M059J (cell line): ENCODE measurements around the gene RIMS3. TPM values are rescaled to one million over a fixed set of nuclear protein-coding genes. Genes with fewer than 3 reads are reported as not detected.

Experiments
- DNase-seq: peaks from one replicate; pipeline ENCODE4 v3.0.0-alpha.2; 2012; ENCODE audit warnings: low read depth
- total RNA-seq: library from RNA; depleted of rRNA; stranded (reverse); fragments of >200 nt; shearing (Covaris generic); gene quantifications from 2 replicates; pipeline ENCODE4 v1.2.3, GENCODE V29; 2014

RIMS3 gene
- total RNA-seq, 1 experiment from 2014 or later: 1.6 TPM

DNA sequence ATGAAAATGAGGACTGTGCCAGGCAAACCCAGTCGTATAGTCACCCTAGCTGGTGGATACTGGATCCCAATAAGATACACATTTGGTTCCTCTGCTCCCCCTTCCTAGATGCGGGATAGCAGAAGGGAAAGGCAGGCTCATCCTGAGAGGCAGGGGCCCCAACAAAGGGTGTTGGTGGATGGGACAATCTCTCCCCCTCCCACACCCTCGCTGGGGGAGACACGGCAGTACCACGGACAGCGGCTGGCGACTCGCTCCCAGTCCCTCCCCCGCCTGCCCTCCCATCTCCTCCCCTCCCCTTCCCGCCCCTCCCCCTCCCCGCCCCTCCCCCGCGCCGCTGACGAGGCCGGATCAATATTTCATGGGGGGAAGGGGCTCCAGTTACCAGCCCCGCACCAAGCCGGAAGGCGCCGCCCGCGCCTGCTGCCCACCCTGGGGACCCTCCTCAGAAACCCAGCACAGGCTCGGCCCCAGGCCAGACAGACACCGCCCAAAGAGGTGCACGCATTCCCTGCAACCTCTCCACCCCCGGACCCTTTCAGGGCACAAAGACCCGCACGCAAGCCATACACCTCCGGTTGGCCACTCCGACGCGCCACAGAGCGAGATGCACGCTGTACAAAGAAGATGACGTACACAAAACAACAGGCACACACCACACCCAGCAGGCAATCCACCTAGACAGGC is 11.5 kb downstream of the RIMS3 start:
- no peak for DNase-seq

DNA sequence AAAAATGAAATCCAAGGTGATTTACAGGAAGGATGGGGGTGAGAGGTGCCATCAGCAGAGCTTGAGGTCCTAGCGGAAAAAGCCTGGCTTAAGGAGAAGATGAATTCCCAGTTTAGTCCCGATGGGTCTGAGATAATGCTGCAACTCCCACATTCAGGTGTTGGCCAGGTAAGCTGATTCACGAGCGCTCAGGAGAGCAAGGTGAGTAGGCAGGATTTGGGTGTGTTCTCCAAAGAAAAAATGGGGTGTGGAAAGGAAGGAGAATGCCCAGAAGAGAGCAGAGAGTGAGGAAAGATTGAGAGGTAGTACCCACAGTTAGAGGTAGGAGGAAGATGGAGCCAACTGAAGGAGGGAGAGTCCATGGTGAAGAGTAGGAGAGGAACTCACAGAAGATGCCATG is 12.5 kb downstream of the RIMS3 start:
- DNase-seq: no peak

DNA sequence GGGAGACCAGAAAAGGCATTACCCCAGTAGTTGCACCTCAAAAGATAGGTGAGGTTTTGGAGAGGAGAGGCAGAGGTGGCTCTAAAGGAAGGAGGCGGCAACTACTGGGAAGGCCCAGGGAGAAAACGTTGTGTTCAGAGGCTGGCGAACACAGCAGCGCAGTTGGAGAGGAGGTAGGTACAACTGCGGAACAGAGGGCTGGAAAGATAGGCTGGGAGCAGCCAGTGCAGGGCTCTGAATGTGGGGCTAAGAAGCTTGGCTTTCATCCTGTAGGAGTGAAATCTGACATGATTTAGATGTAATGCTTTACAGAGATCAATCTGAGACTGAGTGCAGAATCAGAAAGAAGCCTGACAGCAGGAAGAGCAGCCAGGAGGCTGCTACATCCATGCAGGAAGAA is 13.0 kb downstream of the RIMS3 start:
- no peak for DNase-seq

DNA sequence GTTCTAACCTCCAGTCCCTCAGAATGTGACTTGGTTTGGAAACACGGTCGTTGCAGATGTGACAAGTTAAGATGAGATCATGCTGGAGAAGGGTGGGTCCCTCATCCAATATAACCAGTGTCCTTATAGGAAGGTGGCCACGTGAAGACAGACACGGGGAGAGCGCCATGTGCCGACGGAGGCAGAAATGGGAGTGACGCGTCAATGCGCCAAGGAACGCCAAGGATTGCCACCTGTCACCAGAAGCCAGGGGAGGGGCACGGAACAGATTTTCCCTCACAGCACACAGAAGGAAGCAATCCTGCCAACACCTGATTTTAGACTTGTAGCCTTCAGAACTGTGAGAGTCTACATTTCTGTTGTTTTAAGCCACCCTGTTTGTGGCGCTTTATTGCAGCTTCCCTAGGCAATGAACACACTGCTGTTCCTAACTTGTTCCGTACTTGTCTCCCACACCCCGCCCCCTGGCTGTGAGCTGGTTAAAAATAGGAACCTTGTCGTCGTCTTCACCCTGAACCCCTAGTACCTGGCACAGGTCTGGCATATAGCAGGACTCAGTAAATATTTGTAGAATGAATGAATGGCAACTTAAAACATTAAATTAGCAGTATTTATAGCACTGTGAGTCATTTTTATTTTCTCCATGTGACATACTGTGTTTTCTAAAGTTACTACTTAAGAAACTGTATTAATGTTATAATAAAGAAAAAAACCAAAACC is 14.2 kb downstream of the RIMS3 start:
- no peak for DNase-seq

DNA sequence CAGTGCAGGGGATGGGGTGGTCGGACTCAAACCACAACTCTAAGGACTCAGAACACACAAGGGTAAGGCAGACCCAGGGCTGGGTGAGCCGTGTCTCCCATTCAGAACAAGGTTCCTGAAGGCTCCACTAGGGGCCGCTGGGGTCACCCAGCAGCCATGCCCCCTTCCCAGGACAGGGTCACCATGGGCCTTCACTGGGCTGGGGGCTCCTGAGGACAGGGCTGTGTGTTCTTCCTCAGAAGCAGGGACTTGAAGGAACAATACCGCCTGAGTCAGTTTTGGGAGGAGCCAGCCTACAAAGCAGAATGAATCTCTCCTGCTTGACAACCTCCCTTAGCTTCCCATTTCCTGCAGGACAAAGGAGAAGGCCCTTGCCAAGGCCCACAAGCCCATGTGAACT is 15.4 kb downstream of the RIMS3 start:
- no peak for DNase-seq

DNA sequence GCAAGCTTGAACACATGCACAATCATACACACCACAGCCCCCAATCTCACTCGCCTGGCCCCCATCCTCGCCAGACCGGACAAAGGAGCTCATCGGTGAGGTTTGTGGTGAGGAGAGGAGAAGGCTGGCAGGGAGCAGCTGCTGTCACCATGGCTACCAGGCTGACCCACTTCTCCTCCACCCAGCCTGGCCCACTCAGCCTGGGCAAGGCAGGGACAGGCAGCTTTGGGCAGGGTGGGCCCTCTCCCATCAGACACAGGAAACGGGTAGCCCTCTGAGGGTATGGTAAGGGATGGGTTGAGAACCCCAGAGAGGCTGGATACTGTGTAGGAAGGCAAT is 15.9 kb downstream of the RIMS3 start:
- no peak for DNase-seq

DNA sequence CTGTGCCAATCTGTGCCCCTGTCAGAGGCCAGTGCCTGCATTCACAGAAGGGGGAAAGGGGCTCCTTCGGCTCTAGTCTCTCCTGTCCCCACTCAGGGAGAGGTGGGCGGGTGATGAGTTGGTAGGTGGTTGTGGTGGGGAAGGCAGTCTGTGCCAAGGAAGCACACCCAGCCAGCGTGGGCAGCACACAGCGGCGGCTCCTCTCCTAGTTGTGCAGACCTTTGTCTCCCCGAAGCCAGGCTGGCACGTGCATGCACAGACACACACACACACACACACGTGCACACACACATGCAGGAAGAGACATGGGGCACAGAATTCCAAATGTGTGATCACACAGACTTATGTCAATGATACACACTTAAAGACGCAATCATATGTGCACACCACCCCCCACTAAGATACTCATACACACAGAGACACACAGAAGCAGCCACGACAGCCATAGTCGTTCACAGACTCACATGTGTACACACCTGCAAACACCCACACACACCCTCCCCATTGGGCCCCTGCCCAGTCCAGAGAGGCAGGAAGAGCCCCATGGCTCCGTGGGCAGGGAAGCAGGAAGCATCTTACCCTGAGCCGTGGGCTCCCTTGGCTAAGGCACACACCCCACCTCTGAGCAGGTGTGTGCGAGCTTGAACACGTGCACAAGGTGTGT is 16.4 kb downstream of the RIMS3 start:
- no peak for DNase-seq

DNA sequence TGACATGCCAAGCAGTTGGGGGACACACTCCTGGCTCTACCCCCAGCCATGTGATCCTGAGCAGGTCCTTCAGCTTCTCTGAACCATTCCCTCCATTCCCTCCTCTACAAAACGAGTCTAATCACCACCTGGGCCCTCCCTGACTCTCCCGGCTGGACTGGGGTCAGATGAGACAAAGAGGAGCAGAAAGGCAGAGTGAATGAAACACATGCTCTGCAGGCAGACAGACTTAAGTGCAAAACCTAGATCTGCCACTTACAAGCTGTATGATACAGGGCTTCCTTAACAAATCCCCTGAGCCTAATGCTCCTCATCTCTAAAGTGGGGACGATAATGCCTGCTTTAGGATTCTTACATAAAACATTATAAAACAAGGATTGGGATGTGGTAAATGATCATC is 17.3 kb downstream of the RIMS3 start:
- no peak for DNase-seq

DNA sequence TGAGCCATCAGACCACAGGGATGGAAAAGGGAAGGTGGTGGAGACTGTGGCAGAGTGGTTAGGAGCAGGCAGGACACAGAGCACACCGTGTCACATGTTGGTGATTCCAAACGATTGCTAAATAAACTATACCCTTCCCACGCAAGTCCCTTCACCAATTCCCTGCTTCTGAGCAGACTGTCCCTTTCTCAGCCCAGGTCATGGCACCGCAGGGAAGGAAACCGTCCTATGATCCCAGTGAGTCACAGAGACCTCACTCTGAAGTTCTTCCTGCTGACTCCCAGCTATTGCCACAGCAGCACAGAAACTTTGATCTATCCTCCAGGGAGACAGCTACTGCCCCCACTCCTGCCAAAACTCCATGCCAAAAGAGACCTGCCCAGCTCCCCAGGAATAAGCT is 19.2 kb downstream of the RIMS3 start:
- DNase-seq: peak; percentile 34

DNA sequence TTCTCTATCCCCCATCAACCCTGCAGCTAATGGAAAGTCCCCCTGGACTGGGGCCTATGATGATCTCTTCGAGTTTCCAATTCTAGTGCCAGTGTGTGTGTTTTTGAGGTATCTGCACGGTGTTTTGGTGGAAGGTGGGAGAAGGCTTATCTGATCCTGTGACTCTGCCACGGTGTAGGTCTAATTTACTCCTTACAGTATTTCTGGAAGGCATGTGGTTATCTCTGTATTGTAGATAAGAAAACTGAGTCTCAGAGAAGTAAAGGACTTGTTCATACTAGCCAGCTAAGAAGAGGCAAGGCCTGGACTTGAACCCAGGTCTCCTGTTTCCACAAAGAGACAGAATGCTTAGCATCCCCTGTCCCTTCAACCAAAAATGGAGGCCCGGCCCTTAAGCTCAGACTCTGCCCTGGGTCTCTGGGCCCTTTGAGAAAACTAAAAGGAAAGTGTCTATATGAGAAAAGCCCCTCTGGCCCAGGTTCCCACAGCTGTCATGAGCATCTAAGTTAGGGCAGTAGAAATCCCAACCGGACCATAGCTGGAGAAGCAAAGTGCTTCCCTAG is 20.3 kb downstream of the RIMS3 start:
- no peak for DNase-seq

DNA sequence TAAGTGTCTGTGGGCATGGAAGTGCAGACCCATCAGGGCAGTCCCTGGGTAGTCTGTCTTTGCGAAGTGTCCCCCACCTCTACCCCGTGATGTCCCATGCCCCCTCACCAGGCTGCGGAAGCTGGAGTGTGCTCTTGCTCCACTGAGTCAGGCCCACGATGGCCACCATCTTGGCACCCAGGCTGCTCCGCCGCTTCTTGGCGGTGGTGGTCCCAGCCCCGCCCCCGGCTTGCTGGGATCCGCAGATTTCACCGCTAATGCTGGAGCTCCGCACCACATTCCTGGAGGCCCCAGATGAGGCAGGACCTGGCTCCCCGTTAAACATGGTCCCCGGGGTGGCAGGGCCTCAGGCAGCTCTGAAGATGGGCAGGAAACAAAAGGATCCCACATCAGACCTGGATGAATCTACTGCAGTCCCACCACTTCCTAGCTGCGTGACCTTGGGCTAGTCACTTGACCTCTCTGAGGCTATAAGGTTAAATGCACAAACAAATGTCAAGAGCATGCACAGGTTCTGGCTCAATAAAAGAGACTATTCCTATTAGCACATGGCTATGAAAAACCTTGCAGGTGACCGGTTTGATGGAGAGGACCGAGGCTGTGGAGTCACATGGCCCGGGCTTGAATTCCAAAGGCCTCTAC is 23.8 kb downstream of the RIMS3 start:
- DNase-seq: no peak

DNA sequence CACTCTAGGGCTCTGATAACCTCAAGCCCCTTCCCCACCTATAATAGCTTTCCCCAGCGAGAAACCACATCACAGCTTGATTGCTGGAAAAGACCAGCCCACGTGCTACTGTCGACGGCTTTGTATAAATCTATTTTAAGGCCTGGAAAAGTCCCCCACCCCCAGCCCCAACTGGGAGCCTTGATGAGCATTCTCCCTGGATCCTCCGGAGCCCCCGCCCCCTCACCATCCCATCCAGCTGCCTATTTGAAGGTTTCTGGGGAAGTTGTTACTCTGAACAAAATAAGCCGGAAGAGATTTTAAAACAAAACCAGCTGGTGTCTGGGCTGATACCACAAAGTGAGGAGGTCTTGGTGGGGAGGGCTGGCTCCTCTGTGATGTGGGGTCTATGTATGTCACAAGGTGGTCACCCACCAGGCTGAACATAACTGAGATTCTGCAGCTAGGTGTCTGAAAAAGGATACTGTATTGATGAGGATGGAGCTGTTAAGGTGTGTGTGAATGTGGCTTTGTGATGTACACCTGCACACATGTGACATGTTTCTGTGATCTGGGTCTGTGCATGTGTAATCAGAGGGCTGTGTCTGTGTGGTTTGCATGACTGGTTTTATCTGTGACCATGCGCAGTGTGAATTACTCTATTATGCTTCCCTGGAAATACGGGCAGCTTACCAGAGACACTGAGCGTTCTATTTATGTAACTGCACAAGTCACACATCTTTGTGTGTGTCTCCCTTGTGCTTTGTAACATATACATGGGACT is 25.0 kb downstream of the RIMS3 start:
- no peak for DNase-seq

DNA sequence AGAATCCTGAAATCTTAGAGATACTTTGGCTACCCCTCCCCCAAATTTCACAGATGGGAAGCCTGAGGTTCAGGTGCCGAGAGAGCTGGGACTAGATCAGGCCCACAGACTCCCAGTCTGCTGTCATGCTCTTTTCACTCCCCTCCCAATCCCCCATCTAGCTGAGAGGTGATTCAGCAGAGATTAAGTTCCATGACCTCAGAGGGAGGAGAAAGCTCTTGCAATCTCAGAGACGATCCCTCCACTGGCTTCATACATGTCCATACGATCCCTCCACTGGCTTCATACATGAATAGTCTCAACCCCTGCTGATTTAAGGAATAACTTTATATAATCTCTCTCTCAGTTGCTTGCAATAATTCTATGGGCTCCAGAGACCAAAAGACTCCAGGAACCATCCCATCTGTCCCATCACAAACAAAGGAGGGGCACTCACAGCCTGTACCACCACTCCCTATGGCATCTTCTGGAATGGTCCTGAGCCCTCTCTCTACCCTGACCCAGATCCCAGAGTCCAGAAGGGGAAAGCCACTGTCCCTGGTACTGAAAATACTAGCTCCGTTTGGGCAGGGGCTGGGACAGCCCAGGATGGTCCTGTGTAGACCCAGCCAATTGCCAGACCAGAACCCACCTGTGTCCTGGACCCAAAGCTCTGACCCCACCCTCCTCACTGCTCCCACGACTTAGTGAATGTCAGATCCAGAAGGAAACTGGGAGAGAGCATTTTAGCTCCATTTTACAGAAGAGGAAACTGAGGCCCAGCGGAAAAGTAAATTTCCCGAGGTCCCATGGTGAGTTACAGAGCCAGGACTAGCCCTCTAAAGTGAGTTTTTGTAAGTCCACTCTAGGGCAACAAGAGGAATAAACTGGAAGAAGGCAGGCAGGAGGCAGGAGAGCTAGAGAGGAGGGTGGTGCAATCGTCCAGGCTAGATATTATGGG is 27.1 kb downstream of the RIMS3 start:
- no peak for DNase-seq

DNA sequence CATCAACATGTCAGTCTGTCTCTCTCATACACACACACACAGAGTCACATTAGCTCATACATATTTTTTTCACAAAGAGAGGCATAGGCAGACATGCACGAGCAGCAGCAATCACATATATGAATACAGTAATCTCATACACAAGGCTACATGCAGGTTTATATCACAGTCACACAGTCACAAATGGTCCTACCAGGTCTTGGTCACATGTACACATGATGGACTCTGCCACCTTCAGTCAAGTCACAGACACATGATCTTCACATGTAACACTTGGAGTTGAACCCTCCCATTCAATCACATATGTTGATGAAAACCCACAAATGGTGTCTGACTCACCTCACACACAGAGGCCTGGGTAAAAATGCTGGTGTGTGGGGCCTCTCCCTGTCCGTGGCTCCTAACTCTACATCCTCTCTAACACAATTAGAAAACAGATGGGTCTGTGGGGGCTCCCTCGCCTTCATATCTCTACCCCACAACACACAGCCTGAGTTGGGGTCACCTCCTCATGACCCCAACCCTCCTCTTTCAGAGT is 27.9 kb downstream of the RIMS3 start:
- DNase-seq: no peak

DNA sequence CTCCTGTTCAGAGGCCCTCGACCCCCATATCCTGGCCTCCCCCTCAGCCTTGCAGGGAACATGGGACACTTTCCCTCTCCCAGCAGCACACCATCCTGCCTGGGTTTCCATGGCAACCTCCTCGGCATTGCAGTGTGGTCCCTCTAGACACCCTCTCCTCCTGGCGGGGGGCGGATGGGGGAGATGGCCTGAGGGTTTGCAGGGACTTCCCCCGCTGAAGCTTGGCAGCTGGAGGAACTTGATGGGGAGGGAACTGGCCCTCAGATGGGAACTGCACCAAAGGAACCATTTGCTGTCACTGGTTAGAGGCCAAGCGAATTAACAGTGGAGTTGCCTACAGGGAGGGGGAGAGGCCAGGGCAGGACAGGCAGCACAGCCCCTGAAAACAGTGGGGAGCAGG is 28.7 kb downstream of the RIMS3 start:
- DNase-seq: no peak

DNA sequence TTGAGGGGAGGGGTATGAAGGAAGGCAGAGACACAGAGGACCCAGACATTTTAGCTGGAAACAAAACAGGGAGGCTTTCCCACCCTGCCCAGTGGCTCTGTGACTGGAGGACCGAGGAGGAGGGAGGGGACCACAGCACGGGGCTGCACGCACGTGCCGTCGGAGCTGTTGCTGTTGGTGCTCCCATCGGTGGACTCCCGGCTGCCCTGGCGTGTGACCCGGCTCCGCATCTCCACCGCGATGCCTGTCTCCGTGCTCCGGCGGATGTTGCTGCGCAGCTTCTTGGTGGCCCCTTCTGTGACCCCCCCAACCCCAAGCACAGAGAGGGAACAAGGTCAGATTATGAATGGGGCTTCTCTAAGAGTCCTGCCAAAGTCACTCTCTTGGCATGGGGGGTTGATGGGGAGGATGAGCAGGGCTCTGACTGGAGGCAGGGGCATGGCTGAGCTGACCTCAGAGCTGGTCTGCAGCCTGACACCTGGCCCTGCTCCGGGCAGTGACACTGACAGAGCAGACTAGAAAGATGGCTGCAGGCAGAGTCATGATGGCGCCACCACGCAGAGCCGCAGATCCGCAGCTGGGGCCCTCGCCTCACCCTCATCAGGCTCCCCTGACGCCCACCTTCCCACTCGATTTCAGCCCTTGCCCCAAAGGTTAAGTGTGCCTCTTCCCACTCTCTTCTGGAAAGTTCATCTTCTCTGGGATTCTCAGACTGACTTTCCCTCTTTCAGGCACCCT is 29.6 kb downstream of the RIMS3 start:
- DNase-seq: no peak

DNA sequence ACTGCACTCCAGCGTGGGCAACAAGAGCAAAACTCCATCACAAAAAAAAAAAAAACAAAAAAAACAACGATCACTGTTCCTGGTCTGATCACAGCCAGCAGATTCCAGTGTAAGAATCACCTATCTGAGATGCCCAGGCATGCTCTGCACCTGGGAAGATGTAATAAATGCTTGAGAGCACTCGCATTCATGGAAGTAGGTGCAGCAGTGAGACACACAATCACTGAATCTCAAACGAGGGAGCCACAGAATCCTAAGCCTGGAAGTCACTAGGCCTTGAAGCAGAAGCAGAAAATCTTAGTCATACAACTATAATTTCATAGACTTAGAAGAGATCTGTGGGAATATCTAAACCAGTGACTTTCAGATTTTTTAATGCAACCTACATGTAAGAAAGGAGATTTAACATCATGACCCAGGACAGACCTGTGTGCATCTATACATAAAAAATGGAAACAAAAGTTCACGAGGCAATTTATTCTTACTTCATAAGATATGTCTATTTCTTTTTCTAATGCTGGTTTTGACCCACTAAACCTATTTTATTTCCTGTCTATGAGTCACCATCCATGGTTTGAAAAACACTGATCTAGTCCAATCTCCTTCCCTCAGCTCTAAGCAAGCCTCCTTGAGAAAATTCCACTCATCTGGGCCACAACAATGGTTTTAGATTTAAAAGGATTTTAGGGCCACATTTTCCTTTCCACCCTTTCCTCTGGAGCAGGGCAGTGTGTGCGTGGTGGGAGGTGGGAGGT is 30.4 kb downstream of the RIMS3 start:
- DNase-seq: peak; percentile 57

DNA sequence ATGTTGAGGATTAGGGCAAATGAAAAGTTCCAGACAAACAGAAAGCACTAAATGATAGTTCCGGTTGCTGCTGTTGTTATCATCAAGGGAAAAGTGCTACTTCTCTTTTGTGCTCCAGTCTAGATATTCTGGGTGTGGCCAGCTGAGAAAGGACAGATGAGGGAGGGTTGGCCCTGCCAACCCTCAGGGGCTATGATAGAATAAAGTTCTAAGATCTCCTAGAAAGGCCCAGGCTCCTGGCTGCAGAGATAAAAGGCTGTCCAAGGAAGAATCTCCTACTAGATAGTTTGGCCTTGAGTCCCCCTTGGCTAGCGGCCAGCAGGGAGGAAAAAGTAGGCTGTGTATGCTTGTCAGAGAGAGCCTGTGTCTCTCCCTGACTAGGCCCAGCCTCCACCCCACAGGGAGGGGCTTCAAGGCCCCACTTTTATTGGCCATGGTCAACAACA is 31.5 kb downstream of the RIMS3 start:
- DNase-seq: no peak

DNA sequence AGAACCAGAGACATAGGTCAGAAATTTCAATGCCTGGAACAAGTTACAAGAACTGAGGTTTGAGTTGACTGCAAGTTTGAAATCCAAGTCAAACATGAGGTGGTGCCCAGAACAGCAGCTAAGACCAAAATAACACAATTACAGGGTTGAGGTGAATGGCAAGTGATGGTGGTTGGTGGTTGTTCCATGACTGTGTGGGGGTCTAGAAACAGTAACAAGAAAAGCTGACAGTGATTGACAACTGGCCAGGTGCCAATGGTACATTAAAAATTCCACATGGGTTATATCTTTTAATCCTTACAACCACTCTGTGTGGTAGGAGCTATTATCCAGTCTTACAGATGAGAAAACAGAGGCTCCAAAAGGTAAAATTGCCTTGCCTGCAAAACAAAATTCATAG is 32.0 kb downstream of the RIMS3 start:
- no peak for DNase-seq
